ENCODE results near the gene GINS2. TPM values are rescaled to one million over a fixed set of nuclear protein-coding genes. Genes with fewer than 3 reads are reported as not detected.

The GINS2 gene
- total RNA-seq, 1 experiment from 2014 or later, result 53.3 TPM

- Histone ChIP-seq H3K27me3 (ENCODE audit: insufficient read depth, low read length) (no peaks in the 10 kb centered on the region), H3K36me3 (ENCODE audit: control insufficient read depth in 1 of 2, insufficient read depth in 2 of 2, low read length in 2 of 2) (peaks cover 31 to 45% of the 10 kb centered on the region in 2 experiments), H3K9me2 (ENCODE audit: insufficient read depth) (no peaks in the 10 kb centered on the region), H3K9me3 (ENCODE audit: control insufficient read depth in 1 of 2, insufficient read depth in 1 of 2, low read depth in 1 of 2, low read length in 2 of 2) (no peaks in the 10 kb centered on the region), H3K27ac (ENCODE audit: low read depth, low read length) (no peak overlapping the region), H2AFZ (ENCODE audit: low read depth, low read length, poor library complexity, severe bottlenecking) (no peak overlapping the region), H3K4me3 (replicated peaks in 1 of 2; ENCODE audit: low read depth in 1 of 2, low read length in 2 of 2) (no peak overlapping the region), H3K79me2 (ENCODE audit: insufficient read depth, low read length) (peaks cover 4% of the 10 kb centered on the region; the same call in 1 of the 2 replicates), H3K9ac (ENCODE audit: low read length) (no peak overlapping the region), H3K4me2 (ENCODE audit: low read length) (no peak overlapping the region), H3K4me1 (ENCODE audit: control insufficient read depth in 1 of 2, insufficient read depth in 2 of 2, low read length in 2 of 2) (peaks cover 4 to 33% of the 10 kb centered on the region in 2 experiments; a peak in 3 of 4 replicates), H4K20me1 (ENCODE audit: insufficient read depth) (peaks cover 4% of the 10 kb centered on the region; the same call in 1 of the 2 replicates)
- no TSS peak for BruUV-seq (replicated peaks)
- POLR2A ChIA-PET, result no interaction called here
- CTCF ChIA-PET, result no interaction called here
- RAD21 ChIA-PET (ENCODE audit: low non-redundant PET in 1 of 2, low total read pairs in 2 of 2, uncharacterized antibody in 2 of 2, unreplicated experiment in 2 of 2), result no interaction called here
- ATAC-seq, result no peak
- intact Hi-C loops (cut with micrococcal nuclease), result loop anchor here (5.0 kb wide), 1 partner anchor 62 kb away; no protein-coding TSS in a partner anchor
- DNase-seq (ENCODE audit: low read depth, low spot score), result no peak
- TF ChIP-seq MAX (IDR thresholded peaks at IDR 0.05) (no peak), CTCF (IDR thresholded peaks at IDR 0.05 in 2 of 3, conservative IDR thresholded peaks at IDR 0.05 in 1 of 3; ENCODE audit: borderline replicate concordance in 1 of 3, insufficient read depth in 1 of 3, low read depth in 2 of 3, low read length in 2 of 3) (no peak), ELF1 (IDR thresholded peaks at IDR 0.05; ENCODE audit: borderline replicate concordance, low read depth) (no peak), YY1 (IDR thresholded peaks at IDR 0.05; ENCODE audit: extremely low read depth, insufficient replicate concordance, low read depth, low read length) (no peak), FOSL1 (IDR thresholded peaks at IDR 0.05; ENCODE audit: low read depth) (no peak), CEBPB (IDR thresholded peaks at IDR 0.05; ENCODE audit: low read depth) (no peak), ZFX (IDR thresholded peaks at IDR 0.05) (no peak), EZH2phosphoT487 (IDR thresholded peaks at IDR 0.05; ENCODE audit: borderline replicate concordance) (no peak), POLR2AphosphoS5 (IDR thresholded peaks at IDR 0.05; ENCODE audit: low read depth, low read length) (no peak), JUND (IDR thresholded peaks at IDR 0.05) (no peak)
These were observed 33.3 kb downstream of the GINS2 start for GRCh38 chr16:85655216-85656129.
